Upper lobe of right lung (tissue), 1 donor: ENCODE data around the gene ASIC1. TPM values are rescaled to one million over a fixed set of nuclear protein-coding genes. Genes with fewer than 3 reads are reported as not detected.

Experiments
- ATAC-seq: fragments of 200-7000 bp; cut with Tn5 transposase; one replicate; pipeline ENCODE4 v1.9.1; 2020; ENCODE audit warnings: mild to moderate bottlenecking, moderate library complexity
- DNase-seq: peaks from one replicate; pipeline ENCODE4 v3.0.0-alpha.2; 2020
- H3K27ac ChIP-seq: fragments of 200-600 bp; one replicate; pipeline ENCODE4 v1.8.0; 2022
- H3K27me3 ChIP-seq: fragments of 200-600 bp; one replicate; pipeline ENCODE4 v1.8.0; 2022; ENCODE audit warnings: mild to moderate bottlenecking
- H3K36me3 ChIP-seq: fragments of 200-600 bp; one replicate; pipeline ENCODE4 v1.8.0; 2022
- H3K4me1 ChIP-seq: fragments of 200-600 bp; one replicate; pipeline ENCODE4 v1.8.0; 2022
- H3K4me3 ChIP-seq: fragments of 200-600 bp; one replicate; pipeline ENCODE4 v1.8.0; 2022; ENCODE audit warnings: mild to moderate bottlenecking
- H3K9me3 ChIP-seq: fragments of 200-600 bp; one replicate; pipeline ENCODE4 v1.8.0; 2022
- CTCF ChIP-seq: fragments of 200-600 bp; IDR thresholded peaks from one replicate; pipeline ENCODE4 v1.8.0; 2022; ENCODE audit warnings: antibody characterized with exemption
- intact Hi-C: fragments of 100-400 bp; cut with DNase I; formaldehyde crosslinking; loops from one replicate; pipeline ENCODE4 v1.11.0; 2022
- total RNA-seq: library from RNA; stranded (reverse); fragmentation: NEBNext Ultra II Directional; extraction: Animal tissue kit (Norgen Biotek cat#: 25700); gene quantifications from one replicate; pipeline ENCODE4 v1.2.1, GENCODE V29; 2021
- donor health status: DM: no; HTN: yes; CAD: no; lungs with severe emphysema.

ASIC1 gene
- total RNA-seq, 1 donor from 2014 or later: 0.35 TPM

- no peaks in the 10 kb centered on the region for H3K36me3 ChIP-seq
- no peak overlapping the region for H3K27ac ChIP-seq
- no peaks in the 10 kb centered on the region for H3K9me3 ChIP-seq
- no peak for ATAC-seq
- H3K4me3 ChIP-seq: no peak overlapping the region
- intact Hi-C loops: loop anchor here (10.0 kb wide), 1 partner anchor 99 kb away; no protein-coding TSS in a partner anchor
- TF ChIP-seq CTCF: no peak
- DNase-seq: no peak
- no peaks in the 10 kb centered on the region for H3K27me3 ChIP-seq
- H3K4me1 ChIP-seq: no peaks in the 10 kb centered on the region
Observed at GRCh38 chr12:50075808-50076170, 18.4 kb downstream of the ASIC1 start.

GRCh38 chr12:50077099-50077498, 19.7 kb downstream of the ASIC1 start:
- no peaks in the 10 kb centered on the region for H3K36me3 ChIP-seq
- no peak for DNase-seq
- intact Hi-C loops: loop anchor here (10.0 kb wide), 1 partner anchor 98 kb away; no protein-coding TSS in a partner anchor
- H3K4me3 ChIP-seq: no peak overlapping the region
- TF ChIP-seq CTCF: no peak
- no peaks in the 10 kb centered on the region for H3K4me1 ChIP-seq
- ATAC-seq: no peak
- H3K27me3 ChIP-seq: no peaks in the 10 kb centered on the region
- no peak overlapping the region for H3K27ac ChIP-seq
- no peaks in the 10 kb centered on the region for H3K9me3 ChIP-seq

GRCh38 chr12:50078281-50078680, 20.9 kb downstream of the ASIC1 start:
- H3K4me1 ChIP-seq: no peaks in the 10 kb centered on the region
- H3K36me3 ChIP-seq: no peaks in the 10 kb centered on the region
- H3K9me3 ChIP-seq: no peaks in the 10 kb centered on the region
- no peak for TF ChIP-seq CTCF
- ATAC-seq (no peak), DNase-seq (no peak)
- H3K27me3 ChIP-seq: no peaks in the 10 kb centered on the region
- intact Hi-C loops: loop anchor here (10.0 kb wide), 1 partner anchor 97 kb away; no protein-coding TSS in a partner anchor
- H3K4me3 ChIP-seq: no peak overlapping the region
- H3K27ac ChIP-seq: no peak overlapping the region

- H3K27me3 ChIP-seq: no peaks in the 10 kb centered on the region
- H3K27ac ChIP-seq: no peak overlapping the region
- no peak for DNase-seq
- TF ChIP-seq CTCF: no peak
- ATAC-seq: no peak
- no peaks in the 10 kb centered on the region for H3K36me3 ChIP-seq
- H3K4me3 ChIP-seq: no peak overlapping the region
- peaks cover 4% of the 10 kb centered on the region for H3K4me1 ChIP-seq
- intact Hi-C loops: loop anchor here (10.0 kb wide), 1 partner anchor 95 kb away; no protein-coding TSS in a partner anchor
- no peaks in the 10 kb centered on the region for H3K9me3 ChIP-seq
Observed at GRCh38 chr12:50079771-50080170, 22.4 kb downstream of the ASIC1 start.

DNA sequence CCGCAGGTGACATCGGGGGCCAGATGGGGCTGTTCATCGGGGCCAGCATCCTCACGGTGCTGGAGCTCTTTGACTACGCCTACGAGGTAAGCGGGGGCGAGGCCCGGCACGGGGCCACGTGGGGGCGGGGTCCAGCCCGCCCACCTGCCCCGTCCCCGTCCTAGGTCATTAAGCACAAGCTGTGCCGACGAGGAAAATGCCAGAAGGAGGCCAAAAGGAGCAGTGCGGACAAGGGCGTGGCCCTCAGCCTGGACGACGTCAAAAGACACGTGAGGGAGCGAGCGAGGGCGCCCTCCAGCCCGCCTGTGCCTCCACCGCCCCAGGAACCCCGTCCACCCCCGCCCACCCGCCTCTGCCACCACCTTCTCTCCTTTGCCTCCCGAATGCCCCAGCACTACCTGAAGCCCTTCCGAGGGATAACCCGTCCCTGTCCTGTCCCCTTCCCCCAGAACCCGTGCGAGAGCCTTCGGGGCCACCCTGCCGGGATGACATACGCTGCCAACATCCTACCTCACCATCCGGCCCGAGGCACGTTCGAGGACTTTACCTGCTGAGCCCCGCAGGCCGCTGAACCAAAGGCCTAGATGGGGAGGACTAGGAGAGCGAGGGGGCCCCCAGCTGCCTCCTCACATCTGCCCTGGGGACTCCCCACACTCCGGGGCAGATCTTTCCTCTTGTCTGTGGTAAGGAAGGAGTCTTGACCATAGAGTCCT, 23.9 kb downstream of the ASIC1 start:
- H3K4me3 ChIP-seq: no peak overlapping the region

More for the DNA sequence above, 23.9 kb downstream of the ASIC1 start:
- Histone ChIP-seq H3K9me3 (no peaks in the 10 kb centered on the region), H3K27me3 (no peaks in the 10 kb centered on the region), H3K36me3 (no peaks in the 10 kb centered on the region), H3K4me1 (peaks cover 8% of the 10 kb centered on the region), H3K27ac (no peak overlapping the region)
- ATAC-seq: no peak
- intact Hi-C loops: no loop called here
- no peak for DNase-seq
- no peak for TF ChIP-seq CTCF
